NCI-H524 (cell line): ENCODE results near the gene TBC1D2B.
"Not testable (repeated sequence)": the region's sequence is repeated elsewhere in the genome, so short reads cannot be mapped to it uniquely, and the experiment has no call there.

ENCODE experiments used
- DNase-seq, 2 experiments: peaks; one replicate each; lab custom pipeline; 2025; lab: John Stamatoyannopoulos, UW

The TBC1D2B gene

GRCh38 chr15:77975332-77976094, 102.0 kb downstream of the TBC1D2B start:
- DNase-seq, result no peak

GRCh38 chr15:77974416-77975331, 102.8 kb downstream of the TBC1D2B start:
- DNase-seq, result no peak

GRCh38 chr15:77974098-77974414, 103.5 kb downstream of the TBC1D2B start:
- no peak for DNase-seq

GRCh38 chr15:77973273-77974097, 104.0 kb downstream of the TBC1D2B start:
- DNase-seq, result not testable (repeated sequence)

GRCh38 chr15:77972706-77973105, 104.8 kb downstream of the TBC1D2B start:
- not testable (repeated sequence) for DNase-seq

GRCh38 chr15:77971875-77972274, 105.6 kb downstream of the TBC1D2B start:
- not testable (repeated sequence) for DNase-seq

GRCh38 chr15:77970813-77971360, 106.6 kb downstream of the TBC1D2B start:
- DNase-seq, result not testable (repeated sequence)

GRCh38 chr15:77969055-77969454, 108.5 kb downstream of the TBC1D2B start:
- DNase-seq, result no peak

- no peak for DNase-seq
Measured at GRCh38 chr15:77967798-77968197, 109.7 kb downstream of the TBC1D2B start.

- DNase-seq, result not testable (repeated sequence)
Measured at GRCh38 chr15:77967235-77967615, 110.3 kb downstream of the TBC1D2B start.

GRCh38 chr15:77966540-77967234, 110.8 kb downstream of the TBC1D2B start:
- DNase-seq, result peak in 1 of 2 experiments; percentile 55

GRCh38 chr15:77964193-77964592, 113.3 kb downstream of the TBC1D2B start:
- no peak for DNase-seq

- DNase-seq, result peak; percentile 65 to 74
Measured at GRCh38 chr15:77959432-77959879, 118.1 kb downstream of the TBC1D2B start.

GRCh38 chr15:77958716-77959431, 118.6 kb downstream of the TBC1D2B start:
- DNase-seq, result not testable (repeated sequence)

- DNase-seq, result not testable (repeated sequence)
Measured at GRCh38 chr15:77958021-77958420, 119.5 kb downstream of the TBC1D2B start.

GRCh38 chr15:77953926-77954325, 123.6 kb downstream of the TBC1D2B start:
- not testable (repeated sequence) for DNase-seq

GRCh38 chr15:77952928-77953446, 124.5 kb downstream of the TBC1D2B start:
- not testable (repeated sequence) for DNase-seq

GRCh38 chr15:77951105-77951786, 126.3 kb downstream of the TBC1D2B start:
- DNase-seq, result not testable (repeated sequence)

- DNase-seq, result not testable (repeated sequence)
Measured at GRCh38 chr15:77950470-77950869, 127.0 kb downstream of the TBC1D2B start.
